HG03159 (cell line): ENCODE measurements around the gene ZNF415.
"Not testable (repeated sequence)": the region's sequence is repeated elsewhere in the genome, so short reads cannot be mapped to it uniquely, and the experiment has no call there.

Experiments used
- ATAC-seq: cut with Tn5 transposase; IDR thresholded peaks from one replicate; pipeline ENCODE4 v1.9.1; 2021; ENCODE audit warnings: mild to moderate bottlenecking, moderate library complexity; ENCODE audit not compliant: unreplicated experiment

The ZNF415 gene

DNA sequence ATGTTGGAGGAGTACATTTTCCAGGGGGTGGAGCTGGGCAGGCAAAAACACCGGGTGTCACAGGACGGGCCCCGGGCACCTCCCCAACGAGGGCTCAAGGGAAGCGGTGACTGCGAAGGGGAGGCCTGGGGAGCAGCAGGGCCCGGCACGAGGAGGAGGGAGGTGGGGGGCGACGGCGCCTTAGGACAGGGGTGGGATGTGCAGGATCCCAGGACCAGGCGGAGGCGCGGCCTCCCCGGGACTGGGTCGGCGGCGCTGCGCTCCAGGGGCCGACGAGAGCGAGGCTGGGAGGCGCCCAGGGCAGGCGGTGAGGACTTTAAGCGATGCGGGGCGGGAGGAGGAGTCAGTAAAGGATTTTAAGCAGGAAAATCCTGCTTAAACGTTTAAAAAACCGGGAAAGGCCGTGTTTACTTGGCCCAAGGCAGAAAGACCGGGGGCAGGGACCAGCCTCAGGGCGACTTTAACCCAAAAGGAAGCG lies 29.9 kb downstream of the ZNF415 start:
- peak; percentile 23 for ATAC-seq

DNA sequence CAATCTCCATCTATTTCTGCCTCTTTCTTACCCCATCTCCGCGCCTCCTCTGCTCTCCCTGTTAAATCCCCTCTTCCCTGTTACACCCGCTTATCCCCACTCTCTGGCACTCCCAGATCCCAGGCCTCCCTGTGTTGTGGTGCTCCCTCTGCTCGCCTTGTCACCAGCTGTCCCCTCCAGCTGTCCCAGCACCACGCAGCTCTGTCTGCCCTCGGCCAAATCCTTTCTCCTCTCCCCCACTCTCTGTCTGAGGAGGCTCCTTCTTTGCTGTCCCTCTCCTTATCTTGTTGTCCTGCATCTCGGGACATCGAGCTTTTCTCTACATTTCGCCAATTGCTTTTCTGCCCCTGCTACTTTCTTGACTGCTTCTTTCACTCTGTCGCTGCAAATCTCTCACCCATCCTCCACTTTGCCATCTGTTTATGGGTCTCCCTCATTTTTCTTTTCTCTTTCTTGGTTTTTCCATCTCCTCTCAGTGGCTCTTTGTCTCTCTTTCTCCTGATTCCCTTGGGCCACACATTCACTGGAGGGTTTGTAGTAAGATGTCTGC lies 30.4 kb downstream of the ZNF415 start:
- no peak for ATAC-seq

DNA sequence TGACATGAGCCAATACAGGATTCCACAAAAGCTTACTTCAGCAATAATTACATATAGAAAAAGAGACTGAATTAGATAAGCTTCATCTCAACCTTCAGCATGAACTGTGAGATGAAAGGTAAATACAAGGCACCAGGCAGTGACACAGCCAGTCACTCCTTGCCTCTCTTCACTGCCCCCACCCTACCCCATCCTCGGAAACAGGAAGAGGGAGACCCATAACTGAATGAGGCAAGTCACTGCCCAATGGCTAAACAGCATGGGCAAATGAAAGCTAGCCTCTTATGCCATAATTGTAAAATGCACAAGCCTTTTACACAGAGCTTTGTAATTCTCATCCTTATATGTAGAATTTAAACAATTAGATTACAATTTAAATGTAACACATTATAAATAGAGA lies 31.2 kb downstream of the ZNF415 start:
- ATAC-seq = no peak

DNA sequence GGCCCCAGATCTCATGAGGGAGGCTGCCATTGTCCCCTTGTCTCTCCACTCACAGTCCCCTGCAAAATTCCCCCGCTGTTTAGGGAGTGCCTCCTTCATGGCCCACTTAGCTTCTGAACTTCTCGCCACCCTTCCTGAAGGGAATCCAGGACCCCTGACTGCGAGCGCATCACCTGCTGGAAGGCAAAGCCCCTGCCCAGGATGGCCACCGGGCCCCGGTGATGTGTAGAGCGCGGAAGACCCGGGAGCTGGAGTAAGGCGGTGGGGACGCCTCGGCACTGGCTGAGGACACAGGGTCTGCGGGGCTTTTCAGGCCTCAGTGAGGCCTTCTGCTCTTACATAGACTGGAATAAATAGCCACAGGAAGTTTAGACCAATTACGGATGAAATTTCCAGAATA lies 34.1 kb downstream of the ZNF415 start:
- not testable (repeated sequence) for ATAC-seq

DNA sequence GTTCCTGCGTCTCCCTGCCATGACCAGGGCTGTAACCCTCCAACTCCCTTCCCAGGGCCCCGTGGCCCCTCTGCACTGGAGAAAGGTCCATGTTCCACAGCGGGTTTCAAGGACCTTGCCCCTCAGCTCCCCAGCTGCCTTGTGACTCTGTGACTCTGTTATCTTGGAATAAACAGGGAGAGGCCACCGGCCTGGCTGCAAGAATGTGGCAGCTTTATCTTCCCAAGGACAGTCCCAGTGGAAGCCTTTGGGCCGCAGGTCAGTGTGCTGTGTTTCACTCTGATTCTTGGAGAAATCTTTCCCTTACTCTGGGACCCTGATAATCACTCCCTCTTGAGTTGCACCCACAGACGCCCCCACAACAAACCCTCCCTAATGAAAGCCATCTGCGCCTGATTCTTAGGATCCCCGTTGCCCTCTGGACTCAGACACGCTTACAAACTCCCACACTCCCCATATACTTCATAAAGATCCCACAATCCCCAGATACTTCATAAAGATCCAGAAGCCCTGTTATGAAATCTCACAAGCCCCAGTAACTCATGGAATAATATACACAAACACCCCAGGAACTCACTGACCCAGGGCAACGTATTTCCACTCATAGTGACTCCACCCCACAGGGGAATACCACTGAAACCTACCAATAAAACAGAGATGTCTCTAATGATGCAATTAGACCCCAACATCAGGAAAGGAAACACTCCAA lies 35.6 kb downstream of the ZNF415 start:
- ATAC-seq = not testable (repeated sequence)

DNA sequence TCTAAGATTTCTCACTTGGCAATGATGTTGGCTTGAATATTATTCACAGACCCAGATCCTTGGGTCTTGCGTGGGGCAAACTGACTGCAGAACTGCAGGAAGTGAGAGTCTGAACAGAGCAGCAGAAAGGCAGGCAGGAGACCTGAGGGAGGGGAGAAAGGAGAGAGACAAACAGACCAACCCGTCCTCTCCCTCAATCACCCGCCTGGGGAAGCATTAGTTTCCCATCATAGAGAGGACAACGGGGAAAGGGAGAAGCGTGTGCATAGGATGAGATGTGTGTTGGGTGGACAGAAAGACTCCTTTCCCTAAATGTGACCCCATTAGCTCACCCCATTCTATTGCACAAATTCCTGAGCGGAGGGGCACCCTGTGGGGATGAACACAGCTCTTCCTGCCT lies 36.1 kb downstream of the ZNF415 start:
- ATAC-seq = not testable (repeated sequence)

DNA sequence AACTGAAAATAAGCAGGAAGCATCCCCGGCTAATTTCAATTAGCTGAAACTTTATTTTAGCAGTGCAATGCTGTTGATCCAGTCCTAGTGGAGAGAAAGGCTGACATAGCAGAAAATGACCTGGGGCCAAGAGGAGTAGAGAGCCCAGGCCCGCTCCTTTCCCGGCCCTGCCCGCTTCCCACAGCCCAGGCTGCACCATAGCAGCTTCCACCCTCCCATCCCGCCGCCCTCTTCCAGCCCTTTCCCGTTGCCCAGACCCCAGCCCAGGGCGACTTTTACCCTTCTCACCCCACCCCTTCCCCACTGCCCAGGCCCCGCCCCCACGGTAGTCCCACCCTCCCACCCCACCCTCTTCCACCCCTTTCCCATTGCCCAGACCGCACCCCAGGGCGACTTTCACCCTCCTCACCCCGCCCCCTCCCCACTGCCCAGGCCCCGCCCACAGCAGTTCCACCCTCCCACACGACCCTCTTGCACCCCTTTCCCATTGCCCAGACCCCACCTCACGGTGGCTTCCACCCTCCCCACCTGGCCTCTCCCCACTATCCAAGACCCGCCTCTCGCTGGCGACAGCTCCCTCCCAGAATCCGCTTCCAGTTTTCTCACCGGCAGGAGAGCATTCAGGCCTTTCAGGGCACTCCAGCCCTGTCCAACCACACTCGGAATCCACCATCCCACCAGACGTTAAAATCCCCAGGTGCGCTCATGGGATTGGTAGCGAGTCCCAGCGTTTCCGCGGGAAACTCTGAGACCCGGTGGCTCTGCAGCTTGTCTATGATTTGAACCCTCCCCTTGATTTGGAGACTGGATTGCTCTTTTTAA lies 37.7 kb downstream of the ZNF415 start:
- ATAC-seq = no peak

DNA sequence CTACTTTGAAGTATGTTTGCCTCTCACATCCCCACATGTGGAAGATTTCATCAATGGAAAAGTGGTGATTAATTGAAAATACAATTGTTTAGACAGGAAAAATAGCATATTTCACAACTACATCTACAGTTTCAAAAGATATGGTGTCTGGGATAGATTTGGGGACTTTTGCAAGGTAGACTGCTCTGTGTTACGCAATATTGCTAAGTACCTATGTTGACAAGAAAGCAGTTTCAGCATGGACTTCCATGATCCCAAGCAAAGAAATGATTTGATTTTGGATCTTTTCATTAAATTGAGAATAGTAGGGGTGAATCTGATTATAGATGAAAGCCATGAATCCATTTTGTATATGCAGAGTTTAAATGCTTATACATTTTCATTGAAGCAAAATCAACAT lies 40.0 kb downstream of the ZNF415 start:
- no peak for ATAC-seq

DNA sequence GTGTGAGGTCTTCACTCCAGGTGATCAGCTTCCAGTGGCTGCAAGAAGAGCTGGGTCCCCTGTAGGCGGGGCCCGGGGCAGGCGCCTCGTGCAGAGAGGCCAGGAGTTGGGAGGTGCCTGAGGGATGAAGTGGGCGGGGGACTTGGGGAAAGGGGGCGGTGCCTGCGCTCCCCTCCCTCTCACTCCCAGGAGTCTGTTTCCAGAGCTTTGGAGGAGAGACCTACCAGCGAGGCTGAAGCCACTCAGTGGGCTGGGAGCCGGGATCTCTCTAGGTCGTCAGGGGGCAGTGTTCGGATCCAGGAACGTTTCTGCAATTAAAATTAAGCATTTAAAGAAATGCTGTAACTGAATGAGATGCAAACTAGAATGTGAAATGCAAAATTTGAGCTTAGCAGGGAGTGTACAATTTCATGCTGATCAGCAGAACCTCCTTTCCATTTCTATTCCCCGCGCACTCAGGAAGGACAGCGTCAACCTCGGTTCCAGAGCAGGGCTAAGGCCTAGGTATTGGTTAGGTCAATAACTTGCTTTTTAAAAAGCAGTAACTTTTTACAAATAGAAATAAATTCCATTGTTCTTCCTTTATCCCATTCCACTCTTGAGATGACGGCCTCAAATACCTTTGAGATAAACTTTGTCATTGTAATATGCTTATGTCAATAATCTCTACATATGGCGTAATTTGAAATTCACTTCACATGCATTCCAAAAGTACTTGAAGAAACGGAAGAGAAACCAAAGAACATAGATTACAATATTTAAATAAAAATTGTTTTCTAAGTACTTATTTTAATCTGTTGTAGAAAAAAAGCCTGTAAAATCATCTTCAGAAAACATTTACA lies 41.1 kb downstream of the ZNF415 start:
- ATAC-seq = no peak

DNA sequence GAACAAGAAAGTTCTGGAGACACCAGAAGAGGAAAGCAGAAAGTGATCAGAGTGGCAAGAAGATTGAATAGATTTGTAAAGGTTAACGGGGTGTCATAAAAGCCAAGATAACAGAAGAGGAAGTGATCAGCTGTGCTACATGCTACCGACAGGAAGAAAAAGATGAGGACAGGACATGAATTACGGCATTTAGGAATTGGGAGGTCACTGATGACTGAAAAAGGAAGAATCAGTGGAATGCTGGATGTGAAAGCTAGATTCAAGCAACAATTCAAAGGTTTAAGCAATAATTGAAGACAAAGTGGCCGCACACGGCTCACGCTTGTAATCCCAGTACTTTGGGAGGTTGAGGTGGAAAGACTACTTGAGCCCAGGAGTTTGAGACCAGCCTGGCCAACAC lies 44.6 kb downstream of the ZNF415 start:
- no peak for ATAC-seq

DNA sequence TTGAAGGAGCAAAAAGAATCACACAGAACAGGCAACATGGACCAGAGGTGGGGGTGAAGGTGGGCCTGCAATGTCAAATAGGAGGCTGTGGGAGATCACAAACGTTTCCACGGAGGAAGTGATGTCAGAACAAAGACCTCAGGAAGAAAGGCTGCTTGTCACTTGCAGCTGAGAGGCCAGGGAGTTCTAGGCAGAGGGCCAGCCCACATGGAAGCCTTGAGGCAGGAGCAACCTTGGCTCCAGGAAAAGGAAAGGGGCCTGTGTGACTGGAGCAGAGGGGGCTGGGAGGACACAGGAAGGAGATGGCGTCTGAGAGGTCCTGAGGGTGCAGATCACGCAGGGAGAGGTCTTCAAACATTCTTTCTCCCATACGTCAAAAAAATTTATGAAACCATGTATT lies 45.8 kb downstream of the ZNF415 start:
- no peak for ATAC-seq

DNA sequence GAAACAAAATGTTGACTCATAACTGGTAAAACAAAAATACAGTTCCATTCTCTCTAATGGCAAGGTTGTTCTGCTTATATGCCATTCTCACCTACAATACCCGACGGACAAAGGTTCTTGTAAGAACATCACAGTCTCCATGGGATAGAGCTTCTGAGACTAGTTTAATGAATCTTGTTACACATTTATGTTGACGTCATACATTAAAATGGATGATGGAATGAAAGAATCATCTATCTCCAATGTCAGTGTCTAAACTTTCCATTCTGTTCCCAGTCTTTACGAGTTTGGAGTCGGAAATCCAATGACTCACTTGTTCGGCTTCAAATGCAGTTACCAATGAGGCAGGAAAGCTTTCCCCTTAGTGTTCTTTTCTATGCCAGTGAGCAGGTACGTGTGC lies 47.2 kb downstream of the ZNF415 start:
- no peak for ATAC-seq

DNA sequence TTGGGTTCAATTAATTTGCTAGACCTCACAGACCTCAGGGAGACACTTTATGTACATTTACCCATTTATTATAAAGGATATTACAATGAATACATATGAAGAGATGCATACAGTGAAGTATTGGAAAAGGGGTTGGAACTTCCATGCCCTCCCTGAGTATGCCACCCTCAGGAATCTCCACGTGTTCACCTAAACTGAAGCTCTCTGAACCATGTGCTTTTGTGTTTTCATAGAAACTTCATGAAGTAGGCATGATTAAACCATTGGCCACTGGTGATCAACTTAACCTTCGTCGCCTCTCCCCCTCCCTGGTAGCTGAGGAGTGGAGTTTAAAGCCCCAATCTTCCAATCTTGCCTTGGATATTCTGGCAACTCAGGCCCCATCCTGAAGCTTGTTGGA lies 49.8 kb downstream of the ZNF415 start:
- ATAC-seq = no peak

DNA sequence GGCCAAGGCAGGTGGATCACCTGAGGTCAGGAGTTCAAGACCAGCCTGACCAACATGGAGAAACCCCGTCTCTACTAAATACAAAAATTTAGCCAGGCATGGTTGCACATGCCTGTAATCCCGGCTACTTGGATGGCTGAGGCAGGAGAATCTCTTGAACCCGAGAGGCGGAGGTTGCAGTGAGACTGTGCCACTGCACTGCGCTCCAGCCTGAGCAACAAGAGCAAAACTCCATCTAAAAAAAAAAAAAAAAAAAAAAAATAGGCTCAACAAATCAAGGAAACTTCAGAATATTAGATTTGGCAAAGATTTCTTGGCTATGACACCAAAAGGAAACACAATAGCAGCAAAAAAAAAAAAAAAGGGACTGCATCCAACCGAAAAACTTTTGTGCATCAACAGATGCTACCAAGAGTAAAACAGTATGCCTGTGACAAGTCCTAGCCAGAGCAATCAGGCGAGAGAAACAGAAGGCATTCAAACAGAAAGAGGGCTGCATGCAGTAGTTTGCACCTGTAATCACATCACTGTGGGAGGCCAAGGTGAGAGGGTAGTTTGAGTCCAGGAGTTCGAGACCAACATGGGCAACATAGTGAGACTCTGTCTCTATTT lies 53.3 kb downstream of the ZNF415 start:
- ATAC-seq = no peak

DNA sequence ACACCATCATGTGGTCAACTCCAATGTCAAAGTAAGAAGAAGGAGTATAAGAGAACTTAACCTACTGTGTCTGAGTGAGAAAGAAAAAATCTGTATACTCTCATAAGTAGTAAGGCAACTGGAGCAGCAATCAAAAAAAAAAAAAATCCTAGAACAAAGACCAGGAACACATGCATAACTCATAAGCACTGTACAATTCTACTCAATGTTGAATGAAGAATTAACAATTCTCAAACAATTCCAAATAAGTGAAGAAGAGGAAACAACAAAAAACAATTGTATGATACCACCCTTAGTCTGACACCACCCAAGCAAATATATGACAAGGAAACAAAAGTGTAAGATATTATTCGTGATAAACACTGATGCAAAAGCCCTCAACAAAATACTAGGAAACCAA lies 54.0 kb downstream of the ZNF415 start:
- no peak for ATAC-seq

DNA sequence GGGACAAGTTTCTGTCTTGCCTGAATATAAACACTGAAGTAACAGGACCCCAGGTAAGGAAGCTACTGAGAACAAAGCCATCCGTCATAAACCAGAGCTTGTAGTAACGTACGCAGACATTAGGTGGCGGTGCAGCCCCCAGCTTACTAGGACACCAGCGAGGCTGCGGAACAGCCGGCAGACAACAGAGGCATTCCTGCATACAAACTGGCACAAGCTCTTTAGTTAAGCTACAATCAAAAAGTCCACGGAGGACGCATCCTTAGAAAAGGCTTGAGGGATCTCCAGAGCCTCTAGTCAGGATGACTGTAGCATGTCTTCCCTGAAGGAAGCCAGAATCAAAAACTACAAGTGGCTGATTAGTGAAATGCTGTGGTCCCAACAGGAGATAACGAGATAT lies 55.7 kb downstream of the ZNF415 start:
- no peak for ATAC-seq

DNA sequence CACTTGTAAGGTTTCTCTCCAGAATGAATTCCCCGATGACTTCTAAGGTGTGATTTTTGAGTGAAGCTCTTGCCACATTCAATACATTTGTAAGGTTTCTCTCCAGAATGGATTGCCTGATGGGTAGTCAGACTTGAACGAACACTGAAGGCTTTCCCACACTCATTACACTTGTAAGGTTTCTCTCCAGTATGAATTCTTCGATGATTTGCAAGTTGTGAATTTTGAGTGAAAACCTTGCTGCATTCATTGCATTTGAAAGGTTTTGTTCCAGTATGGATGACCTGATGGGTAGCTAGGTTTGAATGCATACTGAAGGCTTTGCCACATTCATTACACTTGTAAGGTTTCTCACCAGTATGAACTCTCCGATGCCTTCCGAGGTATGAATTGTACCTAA lies 63.9 kb downstream of the ZNF415 start:
- ATAC-seq = no peak

DNA sequence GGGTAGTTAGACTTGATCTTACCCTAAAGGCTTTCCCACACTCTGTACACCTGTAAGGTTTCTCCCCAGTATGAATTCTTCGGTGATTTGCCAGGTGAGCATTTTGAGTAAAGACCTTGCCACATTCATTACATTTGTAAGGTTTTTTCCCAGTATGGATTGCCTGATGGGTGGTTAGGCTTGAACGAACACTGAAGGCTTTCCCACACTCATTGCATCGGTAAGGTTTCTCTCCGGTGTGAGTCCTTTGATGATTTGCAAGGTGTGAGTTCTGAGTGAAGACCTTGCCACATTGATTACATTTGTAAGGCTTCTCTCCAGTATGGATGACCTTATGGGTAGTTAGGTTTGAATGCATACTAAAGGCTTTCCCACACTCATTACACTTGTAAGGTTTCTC lies 64.5 kb downstream of the ZNF415 start:
- no peak for ATAC-seq

DNA sequence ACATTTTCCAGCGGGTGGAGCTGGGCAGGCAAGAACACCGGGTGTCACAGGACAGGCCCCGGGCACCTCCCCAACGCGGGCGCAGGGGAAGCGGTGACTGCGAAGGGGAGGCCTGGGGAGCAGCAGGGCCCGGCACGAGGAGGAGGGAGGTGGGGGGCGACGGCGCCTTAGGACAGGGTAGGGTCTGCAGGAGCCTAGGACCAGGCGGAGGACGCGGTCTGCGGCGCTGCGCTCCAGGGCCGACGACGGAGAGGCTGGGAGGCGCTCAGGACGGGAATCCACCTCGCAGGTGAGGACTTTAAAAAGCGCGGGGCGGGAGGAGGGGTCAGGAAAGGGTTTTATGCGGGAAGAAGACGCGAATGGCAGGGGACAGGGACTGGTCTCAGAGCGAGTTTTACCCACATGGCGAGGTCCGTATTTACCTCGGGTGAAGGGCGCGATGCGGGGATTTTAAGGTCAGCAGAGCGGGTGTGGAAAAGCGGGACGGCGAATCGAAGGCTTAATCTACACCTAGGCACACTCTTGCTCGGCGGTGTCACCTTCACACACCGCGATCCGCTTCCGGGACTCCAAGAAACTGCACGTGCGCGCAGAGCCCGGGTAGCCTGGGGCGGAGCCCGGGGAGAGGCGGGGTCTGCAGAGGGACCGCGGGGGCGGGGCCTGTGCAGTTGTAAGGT lies 74.7 kb downstream of the ZNF415 start:
- ATAC-seq = no peak
